ENCODE measurements around the gene EXOC2.

DNA sequence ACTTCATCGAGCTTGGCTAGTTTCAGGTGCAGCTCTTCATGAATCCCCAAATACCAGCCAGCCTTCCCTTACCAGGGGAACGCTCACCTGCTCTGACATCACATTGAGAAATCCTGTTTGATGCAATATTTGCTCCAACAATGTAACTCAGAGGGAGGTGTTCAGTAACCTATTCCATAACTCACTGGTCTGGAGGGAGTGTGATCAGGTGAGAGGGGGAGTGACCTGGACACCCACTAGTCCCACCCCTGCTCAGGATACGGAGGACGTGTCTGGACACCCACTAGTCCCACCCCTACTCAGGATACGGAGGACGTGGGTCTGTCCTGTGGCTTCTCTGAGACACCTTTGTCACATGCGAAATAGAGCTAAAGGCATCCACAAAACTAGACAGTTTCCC, 106.4 kb downstream of the EXOC2 start:
- TF ChIP-seq, protein P1, sequence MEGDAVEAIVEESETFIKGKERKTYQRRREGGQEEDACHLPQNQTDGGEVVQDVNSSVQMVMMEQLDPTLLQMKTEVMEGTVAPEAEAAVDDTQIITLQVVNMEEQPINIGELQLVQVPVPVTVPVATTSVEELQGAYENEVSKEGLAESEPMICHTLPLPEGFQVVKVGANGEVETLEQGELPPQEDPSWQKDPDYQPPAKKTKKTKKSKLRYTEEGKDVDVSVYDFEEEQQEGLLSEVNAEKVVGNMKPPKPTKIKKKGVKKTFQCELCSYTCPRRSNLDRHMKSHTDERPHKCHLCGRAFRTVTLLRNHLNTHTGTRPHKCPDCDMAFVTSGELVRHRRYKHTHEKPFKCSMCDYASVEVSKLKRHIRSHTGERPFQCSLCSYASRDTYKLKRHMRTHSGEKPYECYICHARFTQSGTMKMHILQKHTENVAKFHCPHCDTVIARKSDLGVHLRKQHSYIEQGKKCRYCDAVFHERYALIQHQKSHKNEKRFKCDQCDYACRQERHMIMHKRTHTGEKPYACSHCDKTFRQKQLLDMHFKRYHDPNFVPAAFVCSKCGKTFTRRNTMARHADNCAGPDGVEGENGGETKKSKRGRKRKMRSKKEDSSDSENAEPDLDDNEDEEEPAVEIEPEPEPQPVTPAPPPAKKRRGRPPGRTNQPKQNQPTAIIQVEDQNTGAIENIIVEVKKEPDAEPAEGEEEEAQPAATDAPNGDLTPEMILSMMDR (IDR thresholded peaks at IDR 0.05) = no peak
- TF ChIP-seq POLR2A (IDR thresholded peaks at IDR 0.05) = no peak
